HG02938 (cell line): Measurements from ENCODE around the gene ADGRG1.
"Not testable (repeated sequence)": the region's sequence is repeated elsewhere in the genome, so short reads cannot be mapped to it uniquely, and the experiment has no call there.

Source experiments
- ATAC-seq: cut with Tn5 transposase; IDR thresholded peaks from one replicate; pipeline ENCODE4 v1.9.1; 2021; ENCODE audit warnings: mild to moderate bottlenecking, moderate library complexity; ENCODE audit not compliant: unreplicated experiment

ADGRG1 gene

DNA sequence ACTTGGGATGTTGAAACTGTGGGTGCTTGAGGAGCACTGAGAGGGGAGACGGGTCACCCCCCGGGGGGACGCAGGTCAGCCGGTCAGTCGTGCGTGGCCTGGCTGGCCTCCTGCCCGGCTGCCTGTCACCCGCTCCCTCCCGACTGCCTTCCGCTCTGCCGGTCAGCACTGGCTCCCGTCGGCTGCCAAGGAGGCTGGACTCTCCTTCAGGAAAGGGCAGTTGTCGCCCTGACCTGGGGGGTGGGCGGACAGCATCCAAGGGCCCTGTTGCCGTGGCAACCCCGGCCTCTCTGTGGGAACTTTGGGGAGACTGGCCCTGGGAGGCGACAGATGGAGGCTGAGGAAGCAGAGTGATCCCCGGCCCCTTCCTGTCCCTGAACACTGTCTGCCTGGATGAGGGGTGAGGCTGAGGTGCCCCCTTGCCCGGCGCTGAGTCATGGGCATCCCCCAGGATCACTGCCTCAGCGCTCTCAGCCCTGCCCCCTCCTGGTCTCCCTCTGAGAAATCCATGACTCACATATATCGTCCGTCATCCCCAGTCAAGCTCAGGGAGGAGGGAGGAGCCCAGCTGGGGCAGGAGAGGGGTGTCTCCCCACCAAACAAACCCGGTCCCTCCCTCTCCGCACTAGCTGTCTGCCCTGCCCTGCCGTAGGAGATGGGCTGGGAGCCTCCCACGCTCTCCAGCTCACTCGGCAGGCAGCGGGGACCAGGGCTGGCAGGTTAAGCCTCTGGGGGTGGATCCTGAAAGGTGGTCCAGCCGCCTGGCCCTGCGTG is at the start of gene ADGRG1:
ADGRG1 (plus strand) TSS at position 623 of the 774 bp plus-strand sequence. CDS start 21,658 bp downstream, outside the sequence.
- ATAC-seq: no peak

DNA sequence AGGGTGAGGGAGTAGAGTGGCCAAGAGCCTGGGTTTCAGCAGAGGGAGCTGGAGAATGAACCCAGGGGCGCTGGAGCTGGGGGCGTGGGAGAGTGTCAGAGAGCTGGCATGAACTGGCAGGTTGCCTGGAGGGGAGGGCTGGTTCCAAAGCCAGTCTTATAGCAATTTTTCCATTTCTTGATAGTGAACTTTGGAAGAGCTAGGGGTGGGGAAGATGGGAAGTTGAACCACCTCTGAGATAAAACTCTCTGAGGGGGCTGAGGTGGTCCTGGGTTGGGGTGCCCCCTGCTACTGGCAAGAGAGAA is 49.1 kb upstream of the ADGRG1 start:
- no peak for ATAC-seq

DNA sequence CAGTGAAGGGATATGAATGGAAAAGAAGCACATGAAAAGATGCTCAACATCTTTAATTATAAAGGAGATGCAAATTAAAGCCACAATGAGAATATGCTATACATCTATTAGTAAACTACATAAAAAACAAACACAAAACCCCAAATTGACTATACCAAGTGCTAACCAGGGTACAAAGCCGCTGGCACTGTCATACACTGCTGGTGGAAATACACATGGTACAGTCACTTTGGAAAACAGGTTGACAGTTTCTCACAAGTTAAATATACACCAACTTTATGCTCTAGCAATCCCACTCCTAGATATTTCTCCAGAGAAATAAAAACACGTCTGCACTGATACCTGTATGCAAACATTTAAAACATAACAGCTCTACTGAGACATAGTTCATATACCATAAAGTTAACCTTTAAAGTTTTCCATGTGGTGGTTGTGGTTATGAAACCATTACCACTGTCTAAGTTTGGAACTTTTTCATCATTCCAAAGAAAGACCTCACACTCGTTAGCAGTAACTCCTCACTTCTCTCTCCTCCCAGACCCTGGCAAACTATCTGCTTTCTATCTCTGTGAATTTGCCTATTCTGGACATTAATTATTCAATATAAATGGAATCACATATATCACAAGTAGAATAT is 43.3 kb upstream of the ADGRG1 start:
- no peak for ATAC-seq

DNA sequence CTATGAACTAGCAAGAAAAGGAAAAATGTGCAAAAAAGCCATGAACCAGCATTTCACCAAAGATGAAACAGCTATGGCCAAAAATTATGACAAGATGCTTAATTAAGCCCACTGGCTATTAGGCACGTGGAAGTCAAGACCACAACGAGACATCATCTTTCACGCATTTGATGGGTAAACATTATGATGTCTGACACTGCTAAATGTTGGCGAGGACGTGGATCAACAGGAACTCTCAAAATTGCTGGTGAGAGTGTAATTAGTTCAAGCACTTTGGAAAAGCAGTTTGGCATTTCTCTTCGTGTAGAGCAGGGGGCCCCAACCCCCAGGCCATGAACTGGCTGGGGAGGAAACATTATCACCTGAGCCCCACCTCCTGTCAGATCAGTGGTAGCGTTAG is 39.6 kb upstream of the ADGRG1 start:
- no peak for ATAC-seq

DNA sequence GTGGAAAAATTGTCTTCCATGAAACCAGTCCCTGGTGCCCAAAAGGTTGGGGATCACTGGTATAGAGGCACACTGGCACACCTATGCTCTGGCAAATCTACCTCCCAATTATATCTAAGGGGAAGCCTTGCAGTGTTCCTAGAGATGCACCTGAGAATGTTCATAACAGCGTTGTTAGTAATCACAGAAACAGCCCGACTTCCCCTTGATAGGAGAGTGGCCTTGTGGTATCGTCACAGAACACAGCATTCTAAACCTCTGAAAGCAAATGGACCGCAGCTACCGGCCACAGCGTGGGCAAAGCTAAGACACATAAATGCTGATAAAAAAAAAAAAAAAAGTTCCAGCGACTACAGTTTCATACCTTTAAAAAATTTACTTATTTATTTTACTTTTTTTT is 39.1 kb upstream of the ADGRG1 start:
- no peak for ATAC-seq

DNA sequence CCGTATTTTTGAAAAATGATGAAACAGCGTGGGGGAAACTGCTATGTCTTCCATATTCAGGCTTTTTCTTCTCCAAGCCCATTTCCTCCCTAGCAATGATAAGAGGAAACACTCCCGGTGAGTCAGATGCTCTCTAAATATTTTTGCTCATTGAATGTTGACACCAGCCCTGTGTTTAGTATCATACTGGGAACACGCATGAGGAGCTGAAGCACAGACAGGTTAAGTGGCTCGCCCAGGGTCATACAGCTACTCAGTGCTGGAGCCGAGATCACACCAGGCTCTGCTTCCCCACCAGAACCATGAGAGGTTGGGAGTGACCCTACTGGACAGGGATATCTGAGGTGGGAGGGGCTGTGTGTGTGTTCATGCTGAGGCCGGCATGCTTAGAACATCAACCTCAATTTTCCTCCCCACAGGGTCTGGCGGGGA is 37.8 kb upstream of the ADGRG1 start:
- ATAC-seq: no peak

DNA sequence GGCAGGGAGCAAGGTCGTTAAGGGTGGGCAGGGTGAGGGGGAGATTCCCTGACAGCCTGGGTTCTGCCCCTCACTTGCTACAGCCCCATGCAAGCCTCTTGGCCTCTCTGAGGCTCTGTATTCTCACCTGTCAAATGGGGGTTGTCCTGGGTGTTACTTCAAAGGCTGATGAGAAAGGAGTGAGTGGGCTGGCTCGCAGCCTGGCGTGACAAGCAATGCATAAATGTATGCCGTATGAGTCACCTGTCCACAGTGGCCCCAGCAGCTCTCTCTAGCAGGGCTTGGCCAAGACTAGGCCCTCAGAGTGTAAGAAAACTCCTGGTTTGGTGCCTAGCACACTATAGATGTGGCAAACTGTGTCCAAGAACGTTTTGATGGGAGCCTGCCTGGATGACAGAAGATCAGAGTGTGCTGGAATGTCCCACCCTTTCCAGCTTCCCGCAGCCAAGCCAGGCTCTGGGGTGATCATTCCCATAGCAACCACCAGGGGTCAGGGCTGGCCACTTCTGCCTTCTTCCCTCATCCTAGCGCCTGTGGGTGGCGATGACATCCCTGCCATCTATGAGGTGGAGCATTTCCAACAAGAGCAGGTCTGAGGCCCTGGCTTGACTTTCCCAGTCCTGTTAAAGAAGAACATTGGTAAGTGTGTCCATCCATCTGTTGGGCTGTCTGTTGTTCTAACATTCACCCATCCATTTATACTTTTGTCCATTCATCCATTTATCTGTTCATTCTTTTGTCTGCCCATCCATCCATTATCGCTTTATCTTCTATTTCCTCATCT is 37.2 kb upstream of the ADGRG1 start:
- peak; percentile 85 for ATAC-seq

DNA sequence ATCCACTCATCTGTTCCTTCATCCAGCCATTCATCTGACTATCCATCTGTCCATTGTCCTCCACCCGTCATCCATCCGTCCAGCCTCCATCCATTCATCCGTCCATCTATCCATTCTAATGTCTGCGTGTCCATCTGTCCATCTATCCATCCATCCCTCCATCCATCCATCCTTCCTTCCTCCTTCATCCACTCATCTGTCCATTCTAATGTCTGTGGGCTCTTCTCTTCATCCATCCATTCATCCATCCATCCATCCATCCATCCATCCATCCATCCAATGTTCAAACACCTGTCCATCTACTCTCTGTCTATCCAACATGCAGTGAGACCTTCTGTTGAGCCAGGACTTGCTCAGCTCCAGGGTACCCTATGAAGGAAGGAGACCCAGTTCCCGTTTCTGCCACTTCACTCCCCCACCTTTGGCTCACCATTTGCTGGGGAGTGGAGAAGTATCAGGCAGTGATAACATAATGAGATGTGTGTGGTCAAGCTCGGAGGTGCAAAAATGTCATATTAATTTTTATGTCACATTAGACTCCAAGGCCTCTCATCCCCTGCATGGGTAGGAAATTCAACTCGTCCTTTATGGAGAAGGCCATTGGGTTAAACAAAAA is 36.5 kb upstream of the ADGRG1 start:
- no peak for ATAC-seq

DNA sequence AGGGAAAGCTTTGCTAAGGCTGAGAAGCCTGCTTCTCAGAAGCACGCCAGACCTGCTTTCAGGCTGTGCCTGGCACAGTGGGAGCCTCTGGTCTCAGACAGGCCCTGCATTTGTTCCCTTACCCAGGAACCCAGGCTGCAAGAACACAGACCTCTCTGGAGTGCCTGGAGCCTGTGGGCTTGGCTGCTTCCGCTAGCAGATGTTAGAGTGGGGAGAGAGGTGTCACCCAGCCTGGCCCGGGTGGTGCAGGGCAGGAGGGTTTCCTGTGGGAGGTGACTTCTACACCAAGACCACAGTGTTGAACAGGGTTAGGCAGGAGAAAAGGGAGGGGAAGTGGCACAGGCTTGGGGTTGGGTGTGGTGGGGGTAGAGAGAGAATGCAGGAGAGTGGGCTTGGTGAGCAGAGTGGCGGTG is 35.8 kb upstream of the ADGRG1 start:
- no peak for ATAC-seq

DNA sequence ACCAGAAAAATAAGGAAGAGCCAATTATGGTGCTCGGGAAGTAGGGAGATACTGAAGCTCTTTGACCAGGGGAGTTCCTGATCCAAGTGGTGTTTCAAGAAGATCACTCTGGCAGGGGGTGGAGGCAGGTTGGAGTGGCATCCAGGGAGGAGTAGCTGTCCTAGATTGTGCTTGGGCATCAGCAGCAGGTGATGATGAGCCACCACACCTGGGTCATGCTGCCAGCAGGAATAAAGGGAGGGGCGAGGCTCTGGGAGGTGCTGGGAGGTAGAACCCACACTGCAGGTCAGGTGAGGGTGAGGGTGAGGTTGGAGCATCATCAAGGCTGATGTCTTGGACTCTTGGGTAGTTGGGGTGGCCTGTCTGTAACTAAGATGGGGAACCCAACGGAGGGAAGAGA is 35.4 kb upstream of the ADGRG1 start:
- no peak for ATAC-seq

DNA sequence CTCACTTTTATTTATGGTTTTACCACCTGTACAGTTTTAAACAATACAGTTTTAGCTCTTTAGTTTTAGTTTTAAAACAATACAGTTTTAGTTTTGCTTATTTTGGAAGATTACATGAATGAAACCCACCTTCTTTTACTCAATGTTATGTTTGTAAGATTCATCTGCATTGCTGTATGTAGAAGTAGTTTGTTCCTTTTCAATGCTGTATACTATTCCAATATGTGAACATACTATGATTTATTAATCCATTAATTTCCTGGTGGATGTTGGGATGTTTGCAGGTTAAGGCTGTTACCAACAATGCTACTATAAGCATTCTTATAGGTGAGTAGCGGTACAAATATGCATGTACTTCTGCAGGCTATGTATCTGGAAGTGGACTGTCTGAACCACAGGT is 34.4 kb upstream of the ADGRG1 start:
- ATAC-seq: no peak

DNA sequence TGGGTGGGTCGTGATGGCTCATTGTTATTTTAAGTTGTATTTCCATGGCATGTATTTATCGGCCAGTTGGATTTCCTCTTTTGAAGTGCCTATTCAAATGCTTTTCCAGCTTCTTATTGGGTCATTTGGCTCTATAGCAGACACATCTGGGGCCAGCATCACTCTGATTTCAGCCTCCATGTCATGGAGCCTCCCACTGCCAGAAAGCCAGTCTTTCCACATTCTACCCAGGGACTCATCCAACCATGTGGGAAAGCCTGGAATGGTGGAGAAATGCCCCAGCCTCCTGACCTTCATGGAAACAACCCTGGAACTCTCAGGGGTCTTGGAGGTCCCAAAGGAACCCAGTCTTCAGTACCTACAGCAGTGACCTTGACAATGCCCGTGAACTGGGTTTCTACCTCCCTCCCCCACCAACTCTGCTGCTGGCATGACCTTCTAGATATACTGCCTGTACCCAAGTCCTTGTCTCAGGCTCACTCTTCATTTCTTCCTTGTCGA is 33.8 kb upstream of the ADGRG1 start:
- no peak for ATAC-seq

DNA sequence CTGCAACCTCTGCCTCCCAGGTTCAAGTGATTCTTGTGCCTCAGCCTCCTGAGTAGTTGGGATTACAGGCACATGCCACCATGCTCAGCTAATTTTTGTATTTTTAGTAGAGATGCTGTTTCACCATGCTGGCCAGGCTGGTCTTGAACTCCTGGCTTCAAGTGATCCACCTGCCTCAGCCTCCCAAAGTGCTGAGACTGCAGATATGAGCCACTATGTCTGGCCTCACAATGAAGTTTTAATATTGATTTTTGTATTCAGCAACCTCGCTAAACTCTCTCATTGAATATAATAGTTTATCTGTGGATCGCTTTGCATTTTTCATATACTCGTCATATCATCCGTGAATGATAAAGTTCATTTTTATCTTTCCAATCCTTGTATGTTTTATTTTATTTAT is 32.2 kb upstream of the ADGRG1 start:
- ATAC-seq: not testable (repeated sequence)

DNA sequence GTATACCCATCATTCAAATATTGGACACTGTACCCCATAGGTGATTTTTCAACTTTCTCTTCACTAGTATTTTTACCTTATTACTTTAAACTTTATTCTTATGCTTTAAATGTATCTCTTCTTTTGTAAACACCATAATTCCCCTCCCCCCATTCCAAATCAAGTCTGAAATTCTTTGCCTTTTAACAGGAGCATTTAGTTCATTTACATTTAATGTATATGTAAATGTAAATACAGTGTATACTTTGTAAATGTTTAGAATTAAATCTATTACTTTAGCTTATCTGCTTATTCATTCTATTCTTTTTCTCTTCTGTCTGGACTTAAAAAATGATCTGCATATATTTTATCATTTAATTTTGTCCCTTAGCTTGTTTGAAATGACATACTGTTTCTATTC is 30.0 kb upstream of the ADGRG1 start:
- ATAC-seq: no peak

DNA sequence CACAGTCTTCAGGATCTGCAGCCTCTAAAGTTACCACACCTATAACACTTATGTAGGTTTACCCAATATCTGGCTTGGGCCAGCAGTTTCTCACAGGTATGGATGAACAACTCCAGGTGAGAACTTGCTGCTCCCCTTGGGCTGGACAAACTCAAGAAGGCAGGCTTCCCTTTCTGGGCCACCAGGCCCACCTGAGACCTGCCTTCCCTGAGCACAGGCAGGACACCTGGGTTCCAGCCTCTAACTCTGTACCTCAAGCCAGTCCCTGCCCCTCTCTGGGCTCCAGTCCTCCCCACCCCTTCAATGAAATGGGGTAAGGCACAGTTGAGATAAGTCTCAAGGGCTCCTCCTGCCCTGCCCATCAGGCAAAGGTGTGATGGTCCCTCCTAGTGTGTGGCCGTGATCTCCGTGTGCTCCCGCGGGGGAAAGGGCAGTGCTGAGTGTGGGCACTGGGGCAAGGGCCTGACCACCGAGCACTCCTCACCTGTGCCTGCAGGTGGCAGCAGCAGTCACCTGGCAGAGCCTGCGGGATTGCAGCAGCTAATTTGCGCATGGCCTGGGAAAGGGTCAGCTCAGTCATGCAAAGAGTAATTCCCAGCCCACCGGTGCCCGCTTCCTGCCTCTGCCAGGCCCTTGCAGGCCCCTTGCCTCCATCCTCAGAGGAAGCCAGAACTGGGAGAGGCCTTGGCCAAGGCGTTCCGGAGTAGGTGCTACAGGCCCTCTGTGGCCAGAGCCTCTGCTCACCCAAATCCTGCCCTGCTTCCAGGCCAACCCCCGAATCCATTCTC is 28.2 kb upstream of the ADGRG1 start:
- ATAC-seq: no peak

DNA sequence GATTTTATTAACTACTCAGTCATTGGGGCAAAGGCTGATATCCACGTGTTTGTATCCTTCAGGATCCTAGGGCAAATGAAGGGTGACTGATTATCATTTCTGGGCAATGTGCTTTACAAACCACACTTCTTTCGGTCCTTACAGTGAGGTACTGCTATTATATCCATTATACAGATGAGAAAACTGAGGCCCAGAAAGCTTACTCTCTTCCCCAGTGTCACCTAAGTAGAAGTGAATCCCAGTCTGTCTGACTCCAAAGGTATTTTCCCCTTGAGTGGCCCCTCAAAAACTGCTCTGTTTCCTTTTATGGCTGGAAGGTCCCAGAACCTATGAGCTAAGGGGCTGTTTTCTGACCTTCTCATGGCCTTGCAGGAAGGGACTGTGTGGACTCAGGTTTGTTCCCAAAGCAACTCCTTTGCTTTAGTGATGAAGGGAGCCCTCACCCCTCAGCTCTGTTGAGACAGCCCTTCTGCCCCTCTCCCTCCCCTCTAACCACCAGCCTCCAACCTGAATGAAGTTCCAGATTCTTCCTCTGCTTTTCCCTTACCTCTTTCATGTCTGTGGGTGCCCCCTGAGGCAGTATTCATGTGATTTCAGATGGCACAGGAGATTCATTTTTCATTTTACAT is 27.4 kb upstream of the ADGRG1 start:
- no peak for ATAC-seq

DNA sequence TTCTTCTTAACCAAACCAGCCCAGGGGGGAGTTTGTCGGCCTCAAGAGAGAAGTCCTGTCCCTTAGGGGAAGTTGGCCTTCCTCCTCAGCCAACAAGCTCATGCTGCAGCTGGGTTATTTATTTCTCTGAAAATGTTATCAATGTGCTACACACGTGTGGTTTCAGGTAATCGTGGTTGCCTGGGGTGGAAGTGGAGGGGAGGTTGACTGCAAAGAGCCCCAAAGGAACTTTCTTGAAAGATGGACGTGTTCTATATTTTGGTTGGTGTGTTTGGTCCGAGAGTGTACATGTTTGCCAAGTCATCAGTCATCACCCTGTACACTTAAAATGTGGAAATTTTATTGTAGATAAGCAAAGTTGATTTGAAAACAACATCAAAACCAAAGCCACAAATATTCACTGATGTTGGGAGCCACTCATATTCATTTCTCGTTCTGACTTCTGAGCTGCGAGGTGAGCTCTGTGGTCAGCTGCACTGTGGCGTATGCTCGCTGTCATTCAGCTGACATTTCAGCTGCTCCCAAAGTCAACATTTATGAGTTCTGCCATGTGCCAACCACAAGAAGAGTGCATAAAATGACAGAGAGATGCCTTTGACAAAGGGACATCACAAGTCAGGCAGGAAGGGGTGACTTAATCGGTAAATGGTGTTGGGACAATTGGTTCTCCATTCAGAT is 26.5 kb upstream of the ADGRG1 start:
- peak; percentile 84 for ATAC-seq

DNA sequence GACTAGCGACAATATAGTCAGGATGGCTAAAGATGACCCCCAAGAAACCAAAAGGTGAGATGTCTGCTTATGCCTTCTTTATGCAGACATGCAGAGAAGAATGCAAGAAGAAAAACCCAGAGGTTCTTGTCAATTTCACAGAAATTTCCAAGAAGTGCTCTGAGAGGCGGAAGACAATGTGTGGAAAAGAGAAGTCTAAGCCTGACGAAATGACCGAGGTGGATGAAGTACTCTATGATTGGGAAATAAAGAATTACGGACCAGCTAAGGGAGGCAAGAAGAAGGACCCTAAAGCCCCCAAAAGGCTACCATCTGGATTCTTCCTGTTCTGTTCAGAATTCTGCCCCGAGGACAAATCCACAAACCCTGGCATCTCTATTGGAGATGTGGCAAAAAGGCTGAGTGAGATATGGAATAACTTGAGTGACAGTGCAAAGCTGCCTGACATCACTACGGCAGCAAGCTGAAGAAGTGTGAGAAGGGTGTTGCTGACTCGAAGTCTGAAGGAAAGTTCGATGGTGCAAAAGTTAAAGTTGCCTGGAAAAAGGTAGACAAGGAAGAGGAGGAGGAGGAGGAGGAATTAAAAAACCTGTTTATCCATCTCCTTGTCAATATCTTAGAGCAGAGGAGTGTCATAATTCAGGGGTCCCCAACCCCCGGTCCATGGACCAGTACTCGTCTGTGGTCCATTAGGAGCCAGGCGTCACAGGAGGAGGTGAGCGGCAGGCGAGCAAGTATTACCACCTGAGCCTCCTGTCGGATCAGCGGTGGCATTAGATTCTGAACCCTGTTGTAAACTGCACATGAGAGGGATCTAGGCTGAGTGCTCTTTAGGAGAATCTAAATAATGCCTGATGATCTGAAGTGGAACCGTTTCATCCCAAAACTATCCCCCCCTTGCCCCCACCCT is 25.1 kb upstream of the ADGRG1 start:
- ATAC-seq: no peak
